Measurements from ENCODE around the gene CNPY1. TPM values are rescaled to one million over a fixed set of nuclear protein-coding genes. Genes with fewer than 3 reads are reported as not detected.
A peak's percentile ranks its signal among the peaks of the same experiment; 100 is the strongest.

CNPY1 gene
- total RNA-seq, 2 donors from 2014 or later, result not detected

GRCh38 chr7:155458111-155458877 is 88.1 kb downstream of the CNPY1 start, which contains the start of gene EN2:
TSS of gene EN2 (plus strand) at chr7:155458129. CDS start at chr7:155458378, 249 bp downstream.
- no peak for DNase-seq

GRCh38 chr7:155457544-155458110 is 88.7 kb downstream of the CNPY1 start:
- Histone ChIP-seq H3K27ac (no peak overlapping the region), H3K9ac (ENCODE audit: low read depth in 2 of 2, low read length in 2 of 2) (no peak overlapping the region), H3K4me1 (peaks cover 3% of the 10 kb centered on the region), H3K9me3 (no peaks in the 10 kb centered on the region), H3K4me3 (peak overlapping the region; percentile 43), H3K36me3 (no peaks in the 10 kb centered on the region), H3K27me3 (peaks cover 93% of the 10 kb centered on the region)
- no peak for DNase-seq
- intact Hi-C loops (cut with DNase I), result no loop called here
- TF ChIP-seq CTCF (IDR thresholded peaks at IDR 0.05), result no peak

More at GRCh38 chr7:155458111-155458877, 88.1 kb downstream of the CNPY1 start, which contains the start of gene EN2:
- H3K9ac ChIP-seq (ENCODE audit: low read depth in 2 of 2, low read length in 2 of 2), result no peak within 1 kb of the TSS
- no peak for TF ChIP-seq CTCF (IDR thresholded peaks at IDR 0.05)
- peaks cover 3% of the 10 kb centered on the region for H3K4me1 ChIP-seq
- no peaks in the 10 kb centered on the region for H3K9me3 ChIP-seq
- H3K36me3 ChIP-seq, result no peaks in the 10 kb centered on the region
- H3K4me3 ChIP-seq, result peak within 1 kb of the TSS; percentile 43
- intact Hi-C loops (cut with DNase I), result no loop called here
- peaks cover 95% of the 10 kb centered on the region for H3K27me3 ChIP-seq
- no peak within 1 kb of the TSS for H3K27ac ChIP-seq

- Histone ChIP-seq H3K9ac (ENCODE audit: low read depth in 2 of 2, low read length in 2 of 2) (no peak overlapping the region), H3K27me3 (peaks cover 92% of the 10 kb centered on the region), H3K4me3 (peak overlapping the region; percentile 43), H3K36me3 (no peaks in the 10 kb centered on the region), H3K4me1 (peaks cover 3% of the 10 kb centered on the region), H3K27ac (no peak overlapping the region), H3K9me3 (no peaks in the 10 kb centered on the region)
- intact Hi-C loops (cut with DNase I), result no loop called here
- DNase-seq, result peak; percentile 71
- no peak for TF ChIP-seq CTCF (IDR thresholded peaks at IDR 0.05)
Measured at GRCh38 chr7:155456738-155457543, 89.4 kb downstream of the CNPY1 start.

- Histone ChIP-seq H3K4me3 (peak overlapping the region; percentile 43), H3K36me3 (no peaks in the 10 kb centered on the region), H3K27ac (no peak overlapping the region), H3K9ac (ENCODE audit: low read depth in 2 of 2, low read length in 2 of 2) (no peak overlapping the region), H3K4me1 (peaks cover 3% of the 10 kb centered on the region), H3K27me3 (peaks cover 92% of the 10 kb centered on the region), H3K9me3 (no peaks in the 10 kb centered on the region)
- intact Hi-C loops (cut with DNase I), result no loop called here
- no peak for DNase-seq
- no peak for TF ChIP-seq CTCF (IDR thresholded peaks at IDR 0.05)
Measured at GRCh38 chr7:155455776-155456737, 90.3 kb downstream of the CNPY1 start.
